Measurements from ENCODE around the gene DPM3. TPM values are rescaled to one million over a fixed set of nuclear protein-coding genes. Genes with fewer than 3 reads are reported as not detected.
"Not testable (repeated sequence)": the region's sequence is repeated elsewhere in the genome, so short reads cannot be mapped to it uniquely, and the experiment has no call there.

The DPM3 gene
- polyA plus RNA-seq, 3 donors from 2014 or later: 103 to 274 (median 126) TPM

DNA sequence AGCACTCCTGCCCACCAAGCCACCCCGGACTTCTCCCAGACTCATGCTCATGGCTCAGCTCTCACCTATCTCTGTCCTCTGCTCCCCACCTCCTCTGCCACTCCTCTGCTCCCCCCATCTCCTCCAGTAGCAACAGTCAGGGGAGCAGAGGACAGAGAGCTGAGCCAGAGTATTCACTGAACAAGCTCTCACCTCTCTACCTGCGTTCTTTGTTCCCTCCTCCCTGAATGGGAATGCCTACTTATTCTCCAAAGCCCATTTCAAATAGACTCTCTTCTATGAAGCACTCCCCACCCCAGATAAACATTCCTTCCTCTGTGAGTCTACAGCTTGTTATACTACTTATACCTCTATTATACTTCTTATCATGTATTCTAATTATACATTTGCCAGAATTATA is 19.1 kb downstream of the DPM3 start:
- Mint-ChIP-seq H3K27ac (no peak overlapping the region), H3K27me3 (ENCODE audit: low read depth in 3 of 3) (peaks cover 2 to 4% (median 4%) of the 10 kb centered on the region in 3 donors), H3K4me1 (no peaks in the 10 kb centered on the region), H3K36me3 (no peaks in the 10 kb centered on the region), H3K4me3 (no peak overlapping the region), H3K9me3 (no peaks in the 10 kb centered on the region)
- no peak for DNase-seq

- DNase-seq: no peak
- peaks cover 2 to 7% (median 6%) of the 10 kb centered on the region in 3 donors for H3K27me3 Mint-ChIP-seq (ENCODE audit: low read depth in 3 of 3)
- H3K9me3 Mint-ChIP-seq: no peaks in the 10 kb centered on the region
- no peak overlapping the region for H3K27ac Mint-ChIP-seq
- H3K36me3 Mint-ChIP-seq: no peaks in the 10 kb centered on the region
- no peak overlapping the region for H3K4me3 Mint-ChIP-seq
- H3K4me1 Mint-ChIP-seq: no peaks in the 10 kb centered on the region
Observed at GRCh38 chr1:155120253-155120652, 20.1 kb downstream of the DPM3 start.

- H3K9me3 Mint-ChIP-seq; H3K27ac Mint-ChIP-seq; H3K27me3 Mint-ChIP-seq (ENCODE audit: low read depth in 3 of 3); H3K4me1 Mint-ChIP-seq; H3K36me3 Mint-ChIP-seq; DNase-seq; H3K4me3 Mint-ChIP-seq: not testable (repeated sequence)
Observed at GRCh38 chr1:155118090-155118489, 22.2 kb downstream of the DPM3 start.

- Mint-ChIP-seq H3K27ac (no peak overlapping the region), H3K4me3 (no peak overlapping the region), H3K9me3 (no peaks in the 10 kb centered on the region), H3K36me3 (no peaks in the 10 kb centered on the region), H3K4me1 (no peaks in the 10 kb centered on the region), H3K27me3 (ENCODE audit: low read depth in 3 of 3) (peaks cover 0 to 11% (median 8%) of the 10 kb centered on the region in 3 donors)
- DNase-seq: no peak
Observed at GRCh38 chr1:155117610-155118009, 22.7 kb downstream of the DPM3 start.

GRCh38 chr1:155116113-155116764 is 24.1 kb downstream of the DPM3 start:
- H3K36me3 Mint-ChIP-seq: no peaks in the 10 kb centered on the region
- no peak for DNase-seq
- H3K27me3 Mint-ChIP-seq (ENCODE audit: low read depth in 3 of 3): peaks cover 0 to 13% (median 6%) of the 10 kb centered on the region in 3 donors
- no peaks in the 10 kb centered on the region for H3K4me1 Mint-ChIP-seq
- H3K4me3 Mint-ChIP-seq: no peak overlapping the region
- H3K9me3 Mint-ChIP-seq: no peaks in the 10 kb centered on the region
- H3K27ac Mint-ChIP-seq: no peak overlapping the region

GRCh38 chr1:155113450-155113980 is 26.8 kb downstream of the DPM3 start:
- Mint-ChIP-seq H3K27me3 (ENCODE audit: low read depth in 3 of 3) (peaks cover 0 to 13% (median 6%) of the 10 kb centered on the region in 3 donors), H3K4me1 (no peaks in the 10 kb centered on the region), H3K27ac (no peak overlapping the region), H3K9me3 (no peaks in the 10 kb centered on the region), H3K36me3 (no peaks in the 10 kb centered on the region), H3K4me3 (no peak overlapping the region)
- no peak for DNase-seq

GRCh38 chr1:155110826-155111225 is 29.5 kb downstream of the DPM3 start:
- Mint-ChIP-seq H3K36me3 (no peaks in the 10 kb centered on the region), H3K4me1 (no peaks in the 10 kb centered on the region), H3K9me3 (no peaks in the 10 kb centered on the region), H3K4me3 (no peak overlapping the region), H3K27me3 (ENCODE audit: low read depth in 3 of 3) (peaks cover 0 to 6% (median 4%) of the 10 kb centered on the region in 3 donors), H3K27ac (no peak overlapping the region)
- no peak for DNase-seq

DNA sequence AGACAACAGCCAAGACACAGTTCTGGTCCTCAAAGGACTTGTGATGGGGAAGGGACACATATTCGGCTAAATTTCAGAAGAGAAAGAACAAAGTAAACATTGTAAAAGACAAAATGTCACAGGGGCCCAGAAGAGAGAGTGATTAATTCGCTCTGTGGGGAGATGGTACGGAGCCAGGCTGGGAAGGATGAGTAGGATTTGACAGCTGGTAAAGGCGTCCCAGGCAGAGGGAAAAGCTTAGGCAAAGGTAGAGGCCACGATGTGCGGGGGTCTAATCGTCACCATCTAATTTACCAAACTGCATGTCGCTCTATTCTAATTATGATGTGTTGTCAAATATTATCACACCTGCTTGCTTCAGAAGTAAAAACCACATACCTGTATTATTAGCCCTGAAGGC is 29.9 kb downstream of the DPM3 start:
- H3K27me3 Mint-ChIP-seq (ENCODE audit: low read depth in 3 of 3): peaks cover 0 to 8% (median 2%) of the 10 kb centered on the region in 3 donors
- H3K27ac Mint-ChIP-seq: no peak overlapping the region
- no peaks in the 10 kb centered on the region for H3K4me1 Mint-ChIP-seq
- no peaks in the 10 kb centered on the region for H3K36me3 Mint-ChIP-seq
- no peaks in the 10 kb centered on the region for H3K9me3 Mint-ChIP-seq
- DNase-seq: no peak
- no peak overlapping the region for H3K4me3 Mint-ChIP-seq

- Mint-ChIP-seq H3K27ac (no peak overlapping the region), H3K36me3 (no peaks in the 10 kb centered on the region), H3K9me3 (no peaks in the 10 kb centered on the region), H3K27me3 (ENCODE audit: low read depth in 3 of 3) (peaks cover 0 to 8% (median 0%) of the 10 kb centered on the region in 3 donors), H3K4me1 (no peaks in the 10 kb centered on the region), H3K4me3 (no peak overlapping the region)
- DNase-seq: no peak
Observed at GRCh38 chr1:155108296-155108695, 32.0 kb downstream of the DPM3 start.

- no peaks in the 10 kb centered on the region for H3K4me1 Mint-ChIP-seq
- peaks cover 0 to 4% (median 0%) of the 10 kb centered on the region in 3 donors for H3K27me3 Mint-ChIP-seq (ENCODE audit: low read depth in 3 of 3)
- no peak overlapping the region for H3K4me3 Mint-ChIP-seq
- H3K9me3 Mint-ChIP-seq: no peaks in the 10 kb centered on the region
- no peaks in the 10 kb centered on the region for H3K36me3 Mint-ChIP-seq
- H3K27ac Mint-ChIP-seq: no peak overlapping the region
- DNase-seq: no peak
Observed at GRCh38 chr1:155107309-155108264, 32.7 kb downstream of the DPM3 start.

- Mint-ChIP-seq H3K27me3 (ENCODE audit: low read depth in 3 of 3) (peaks cover 0 to 6% (median 0%) of the 10 kb centered on the region in 3 donors), H3K4me1 (no peaks in the 10 kb centered on the region), H3K36me3 (no peaks in the 10 kb centered on the region), H3K9me3 (no peaks in the 10 kb centered on the region), H3K4me3 (no peak overlapping the region), H3K27ac (no peak overlapping the region)
- DNase-seq: no peak
Observed at GRCh38 chr1:155106862-155107261, 33.5 kb downstream of the DPM3 start.

GRCh38 chr1:155105604-155106011 is 34.7 kb downstream of the DPM3 start:
- Mint-ChIP-seq H3K4me3 (no peak overlapping the region), H3K36me3 (no peaks in the 10 kb centered on the region), H3K27ac (no peak overlapping the region), H3K4me1 (no peaks in the 10 kb centered on the region), H3K27me3 (ENCODE audit: low read depth in 3 of 3) (peaks cover 0 to 9% (median 0%) of the 10 kb centered on the region in 3 donors), H3K9me3 (no peaks in the 10 kb centered on the region)
- DNase-seq: no peak

DNA sequence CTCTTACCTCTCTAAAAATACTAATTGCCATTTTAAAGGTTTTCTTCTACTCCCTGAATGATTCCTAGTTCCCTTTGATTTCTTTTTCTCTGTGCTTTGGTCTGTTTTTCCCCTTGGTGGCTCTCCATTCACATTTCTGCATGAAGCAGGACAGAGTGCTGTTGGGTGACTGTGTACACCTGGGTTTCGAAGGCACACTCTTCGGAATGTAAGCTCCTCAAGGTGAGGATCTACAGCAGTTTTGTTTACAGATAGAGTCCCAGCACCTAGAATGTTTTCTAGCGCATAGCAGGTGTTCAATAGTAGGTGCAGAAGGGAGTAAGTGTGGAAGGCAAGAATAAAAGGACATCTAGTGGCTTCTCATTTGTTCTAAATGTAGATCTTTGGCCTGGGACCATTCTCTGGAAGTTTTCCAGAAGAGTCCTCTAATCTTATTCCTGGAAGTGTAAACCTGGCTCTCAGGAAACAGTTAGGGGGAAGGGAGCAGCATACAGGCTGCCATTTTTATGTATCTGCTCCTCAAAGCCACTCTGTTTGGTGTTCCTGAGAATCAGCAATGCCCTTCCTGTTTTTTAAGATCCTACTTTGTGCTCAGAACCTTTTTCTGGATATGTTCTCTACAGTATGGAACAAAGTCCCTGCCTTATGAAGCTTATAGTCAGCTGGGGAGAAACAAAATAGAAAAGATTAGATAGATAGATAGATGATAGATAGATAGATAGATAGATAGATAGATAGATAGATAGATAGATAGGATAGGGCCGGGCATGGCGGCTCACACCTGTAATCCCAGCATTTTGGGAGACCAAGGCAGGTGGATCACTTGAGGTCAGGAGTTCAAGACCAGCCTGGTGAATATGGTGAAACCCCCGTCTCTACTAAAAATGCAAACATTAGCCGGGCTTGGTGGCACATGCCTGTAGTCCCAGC is 35.5 kb downstream of the DPM3 start:
- no peak overlapping the region for H3K27ac Mint-ChIP-seq
- no peaks in the 10 kb centered on the region for H3K36me3 Mint-ChIP-seq

More for the DNA sequence above, 35.5 kb downstream of the DPM3 start:
- no peak overlapping the region for H3K4me3 Mint-ChIP-seq
- no peaks in the 10 kb centered on the region for H3K9me3 Mint-ChIP-seq
- DNase-seq: no peak
- H3K4me1 Mint-ChIP-seq: no peaks in the 10 kb centered on the region
- H3K27me3 Mint-ChIP-seq (ENCODE audit: low read depth in 3 of 3): peaks cover 0 to 9% (median 0%) of the 10 kb centered on the region in 3 donors

All from immature natural killer cell (primary cell).